Caco-2 (cell line): ENCODE measurements around the gene DYRK2. TPM values are rescaled to one million over a fixed set of nuclear protein-coding genes. Genes with fewer than 3 reads are reported as not detected.

ENCODE experiments used
- BruUV-seq: library from RNA; stranded (reverse); fragments of 400-500 nt; replicated peaks from 2 replicates; lab custom pipeline; 2021; lab: Mats Ljungman, UMichigan
- CTCF ChIA-PET: fragments of 300-600 bp; sonication (Branson Sonifier 250); formaldehyde crosslinking; loops from one replicate; lab custom pipeline; 2022; ENCODE audit warnings: antibody characterized with exemption; lab: Charles Lee
- POLR2A ChIA-PET: fragments of 300-600 bp; sonication (Branson Sonifier 250); formaldehyde crosslinking; loops from one replicate; lab custom pipeline; 2022; ENCODE audit warnings: antibody characterized with exemption; lab: Charles Lee
- DNase-seq, 2 experiments: peaks; one replicate each; pipeline versions ENCODE4 v3.0.0 to v3.0.0-alpha.2; 2020 to 2022
- H3K27me3 ChIP-seq: replicated peaks from 2 replicates; pipeline ENCODE4 v1.6.0; 2011; ENCODE audit warnings: low read length; ENCODE audit not compliant: control insufficient read depth, insufficient read depth
- H3K36me3 ChIP-seq: 2 replicates; pipeline ENCODE4 v1.5.1; 2011; ENCODE audit warnings: low read length; ENCODE audit not compliant: control insufficient read depth, insufficient read depth
- H3K4me1 ChIP-seq: fragments of 250-450 bp; sonication (Bioruptor Pico); 2 replicates; pipeline ENCODE4 v1.5.1; 2020; ENCODE audit warnings: mild to moderate bottlenecking
- H3K4me3 ChIP-seq: 2 replicates; pipeline ENCODE4 v1.5.1; 2011; ENCODE audit warnings: low read depth, mild to moderate bottlenecking, control low read depth, low read length
- H3K9me3 ChIP-seq: fragments of 250-450 bp; sonication (Bioruptor Pico); 2 replicates; pipeline ENCODE4 v1.5.1; 2020; ENCODE audit warnings: mild to moderate bottlenecking, moderate library complexity
- H3K27ac Mint-ChIP-seq: one replicate; pipeline ENCODE4 v1.8.0; 2022; ENCODE audit warnings: mixed read lengths; ENCODE audit not compliant: unreplicated experiment
- H3K27me3 Mint-ChIP-seq: one replicate; pipeline ENCODE4 v1.8.0; 2022; ENCODE audit warnings: mixed read lengths; ENCODE audit not compliant: insufficient read depth, unreplicated experiment
- H3K36me3 Mint-ChIP-seq: one replicate; pipeline ENCODE4 v1.8.0; 2022; ENCODE audit warnings: mild to moderate bottlenecking, mixed read lengths; ENCODE audit not compliant: insufficient read depth, unreplicated experiment
- H3K4me1 Mint-ChIP-seq: one replicate; pipeline ENCODE4 v1.8.0; 2022; ENCODE audit warnings: low read depth, mixed read lengths; ENCODE audit not compliant: unreplicated experiment
- H3K4me3 Mint-ChIP-seq: one replicate; pipeline ENCODE4 v1.8.0; 2022; ENCODE audit warnings: mild to moderate bottlenecking, moderate library complexity, mixed read lengths; ENCODE audit not compliant: unreplicated experiment
- H3K9me3 Mint-ChIP-seq: one replicate; pipeline ENCODE4 v1.8.0; 2022; ENCODE audit warnings: mixed read lengths; ENCODE audit not compliant: unreplicated experiment
- CTCF ChIP-seq, 2 experiments: fragments of 200-600 bp in 1 of 2; IDR thresholded peaks; 1 replicate in 1 of 2; 2 replicates in 1 of 2; pipeline versions ENCODE4 v1.5.1 to v1.8.0; 2011 to 2022; ENCODE audit warnings: antibody characterized with exemption in 1 of 2, control low read depth in 1 of 2, inconsistent platforms in 1 of 2, low read depth in 1 of 2, low read length in 1 of 2, mild to moderate bottlenecking in 1 of 2, moderate library complexity in 1 of 2; ENCODE audit not compliant: insufficient read depth in 1 of 2, severe bottlenecking in 1 of 2, unreplicated experiment in 1 of 2
- intact Hi-C: fragments of 100-400 bp; cut with micrococcal nuclease; formaldehyde crosslinking; loops from one replicate; pipeline ENCODE4 v1.10.0; 2022; ENCODE audit not compliant: unreplicated experiment
- total RNA-seq: library from RNA; stranded (reverse); gene quantifications from 2 replicates; pipeline ENCODE4 v1.2.3, GENCODE V29; 2022

DYRK2 gene
- total RNA-seq, 1 experiment from 2014 or later = 24.6 TPM

GRCh38 chr12:67681105-67681778 is 32.7 kb downstream of the DYRK2 start:
- ChIA-PET CTCF (no interaction called here), POLR2A (no interaction called here)
- Mint-ChIP-seq H3K4me1 (no peaks in the 10 kb centered on the region), H3K4me3 (no peak overlapping the region), H3K36me3 (no peaks in the 10 kb centered on the region), H3K27ac (no peak overlapping the region), H3K9me3 (no peaks in the 10 kb centered on the region), H3K27me3 (no peaks in the 10 kb centered on the region)
- H3K27me3 ChIP-seq = no peaks in the 10 kb centered on the region
- no peak for DNase-seq
- H3K4me3 ChIP-seq = no peak overlapping the region
- TF ChIP-seq CTCF (IDR thresholded peaks at IDR 0.05; ENCODE audit: insufficient read depth in 1 of 2, low read depth in 1 of 2, low read length in 1 of 2, severe bottlenecking in 1 of 2, unreplicated experiment in 1 of 2) = no peak
- no peaks in the 10 kb centered on the region for H3K36me3 ChIP-seq
- no peaks in the 10 kb centered on the region; the same call in 1 of the 2 replicates for H3K4me1 ChIP-seq
- no peaks in the 10 kb centered on the region for H3K9me3 ChIP-seq
- intact Hi-C loops = no loop called here
- no TSS peak for BruUV-seq

GRCh38 chr12:67681941-67682620 is 33.5 kb downstream of the DYRK2 start:
- no peak overlapping the region for H3K27ac Mint-ChIP-seq
- BruUV-seq = no TSS peak
- no peaks in the 10 kb centered on the region for H3K36me3 Mint-ChIP-seq

GRCh38 chr12:67689385-67689784 is 40.8 kb downstream of the DYRK2 start:
- Histone ChIP-seq H3K27me3 (no peaks in the 10 kb centered on the region), H3K36me3 (no peaks in the 10 kb centered on the region), H3K4me1 (no peaks in the 10 kb centered on the region; the same call in 1 of the 2 replicates), H3K9me3 (no peaks in the 10 kb centered on the region), H3K4me3 (no peak overlapping the region)
- Mint-ChIP-seq H3K36me3 (no peaks in the 10 kb centered on the region), H3K27ac (no peak overlapping the region), H3K27me3 (no peaks in the 10 kb centered on the region), H3K4me3 (no peak overlapping the region), H3K9me3 (no peaks in the 10 kb centered on the region), H3K4me1 (no peaks in the 10 kb centered on the region)
- CTCF ChIA-PET = no interaction called here
- no peak for TF ChIP-seq CTCF (IDR thresholded peaks at IDR 0.05; ENCODE audit: insufficient read depth in 1 of 2, low read depth in 1 of 2, low read length in 1 of 2, severe bottlenecking in 1 of 2, unreplicated experiment in 1 of 2)
- DNase-seq = no peak
- POLR2A ChIA-PET = no interaction called here
- intact Hi-C loops = no loop called here
- no TSS peak for BruUV-seq

More at GRCh38 chr12:67681941-67682620, 33.5 kb downstream of the DYRK2 start:
- Mint-ChIP-seq H3K27me3 (no peaks in the 10 kb centered on the region), H3K4me3 (no peak overlapping the region), H3K9me3 (no peaks in the 10 kb centered on the region), H3K4me1 (no peaks in the 10 kb centered on the region)
- intact Hi-C loops = no loop called here
- POLR2A ChIA-PET = no interaction called here
- CTCF ChIA-PET = no interaction called here
- TF ChIP-seq CTCF (IDR thresholded peaks at IDR 0.05; ENCODE audit: insufficient read depth in 1 of 2, low read depth in 1 of 2, low read length in 1 of 2, severe bottlenecking in 1 of 2, unreplicated experiment in 1 of 2) = no peak
- H3K4me3 ChIP-seq = no peak overlapping the region
- H3K27me3 ChIP-seq = no peaks in the 10 kb centered on the region
- H3K36me3 ChIP-seq = no peaks in the 10 kb centered on the region
- H3K4me1 ChIP-seq = no peaks in the 10 kb centered on the region; the same call in 1 of the 2 replicates
- DNase-seq = no peak
- no peaks in the 10 kb centered on the region for H3K9me3 ChIP-seq
